ENCODE data around the gene PDZRN3.

GRCh38 chr3:73611176-73611575 lies 13.6 kb downstream of the PDZRN3 start:
- TF ChIP-seq POLR2A (IDR thresholded peaks at IDR 0.05) (no peak), CTCF (IDR thresholded peaks at IDR 0.05) (no peak), POLR2AphosphoS5 (IDR thresholded peaks at IDR 0.05) (no peak), EP300 (IDR thresholded peaks at IDR 0.05) (no peak)
